8988T (cell line): ENCODE results near the gene TRHDE.

Source experiments
- DNase-seq: peaks from one replicate; pipeline ENCODE4 v3.0.0; 2011

TRHDE gene, protein sequence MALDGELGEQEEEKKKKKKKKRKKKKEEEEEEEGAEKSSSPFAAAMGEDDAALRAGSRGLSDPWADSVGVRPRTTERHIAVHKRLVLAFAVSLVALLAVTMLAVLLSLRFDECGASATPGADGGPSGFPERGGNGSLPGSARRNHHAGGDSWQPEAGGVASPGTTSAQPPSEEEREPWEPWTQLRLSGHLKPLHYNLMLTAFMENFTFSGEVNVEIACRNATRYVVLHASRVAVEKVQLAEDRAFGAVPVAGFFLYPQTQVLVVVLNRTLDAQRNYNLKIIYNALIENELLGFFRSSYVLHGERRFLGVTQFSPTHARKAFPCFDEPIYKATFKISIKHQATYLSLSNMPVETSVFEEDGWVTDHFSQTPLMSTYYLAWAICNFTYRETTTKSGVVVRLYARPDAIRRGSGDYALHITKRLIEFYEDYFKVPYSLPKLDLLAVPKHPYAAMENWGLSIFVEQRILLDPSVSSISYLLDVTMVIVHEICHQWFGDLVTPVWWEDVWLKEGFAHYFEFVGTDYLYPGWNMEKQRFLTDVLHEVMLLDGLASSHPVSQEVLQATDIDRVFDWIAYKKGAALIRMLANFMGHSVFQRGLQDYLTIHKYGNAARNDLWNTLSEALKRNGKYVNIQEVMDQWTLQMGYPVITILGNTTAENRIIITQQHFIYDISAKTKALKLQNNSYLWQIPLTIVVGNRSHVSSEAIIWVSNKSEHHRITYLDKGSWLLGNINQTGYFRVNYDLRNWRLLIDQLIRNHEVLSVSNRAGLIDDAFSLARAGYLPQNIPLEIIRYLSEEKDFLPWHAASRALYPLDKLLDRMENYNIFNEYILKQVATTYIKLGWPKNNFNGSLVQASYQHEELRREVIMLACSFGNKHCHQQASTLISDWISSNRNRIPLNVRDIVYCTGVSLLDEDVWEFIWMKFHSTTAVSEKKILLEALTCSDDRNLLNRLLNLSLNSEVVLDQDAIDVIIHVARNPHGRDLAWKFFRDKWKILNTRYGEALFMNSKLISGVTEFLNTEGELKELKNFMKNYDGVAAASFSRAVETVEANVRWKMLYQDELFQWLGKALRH

DNA sequence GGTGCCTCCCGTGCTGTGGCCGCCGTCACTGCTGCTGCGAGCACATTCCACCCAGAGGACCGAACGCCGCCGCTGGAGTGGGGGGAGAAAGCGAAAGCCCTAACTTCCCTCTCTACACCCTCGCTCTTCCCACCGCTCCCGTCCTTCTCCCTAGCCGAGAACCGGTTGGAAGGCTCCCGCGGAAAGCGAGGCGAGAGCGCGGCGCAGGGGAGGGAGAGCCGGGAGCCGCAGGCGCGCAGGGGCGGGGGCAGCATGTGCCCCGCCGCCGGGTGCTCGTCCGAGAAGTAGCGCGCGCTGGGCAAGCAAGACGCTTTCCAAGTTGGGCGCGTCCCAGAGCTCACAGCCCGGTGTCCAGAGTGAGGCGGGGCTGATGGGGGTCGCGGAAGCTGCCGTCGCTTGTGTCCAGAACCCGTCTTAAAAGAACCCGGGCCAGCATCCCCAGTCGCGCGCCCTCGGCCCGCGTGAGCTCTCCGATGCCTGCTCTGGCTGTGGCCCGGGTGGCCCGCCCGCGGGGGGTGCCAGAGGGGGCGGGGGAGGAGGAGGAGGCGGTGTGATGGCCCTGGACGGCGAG lies at the start of gene TRHDE:
TRHDE (plus strand) TSS at position 280 of the 571 bp plus-strand sequence; CDS start at position 554, 274 bp downstream.
- DNase-seq: no peak

DNA sequence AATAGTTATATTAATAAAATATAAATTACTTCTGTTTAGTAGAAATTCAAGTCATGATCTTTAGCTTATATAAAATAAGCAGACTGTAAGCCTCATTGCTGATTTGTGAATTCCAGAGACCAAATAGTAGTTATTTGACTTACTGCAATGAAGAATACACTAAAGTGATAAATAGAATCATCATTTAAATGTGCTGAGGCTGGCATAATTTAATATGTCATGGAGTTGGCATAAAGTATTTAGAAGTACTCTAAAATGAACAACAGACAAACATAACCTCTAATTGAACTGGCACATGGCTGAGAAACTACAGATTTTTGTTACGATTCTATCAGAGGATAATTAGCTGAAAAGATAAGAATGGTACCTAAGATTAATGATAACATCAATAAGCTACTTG lies 45.7 kb upstream of the TRHDE start:
- no peak for DNase-seq

DNA sequence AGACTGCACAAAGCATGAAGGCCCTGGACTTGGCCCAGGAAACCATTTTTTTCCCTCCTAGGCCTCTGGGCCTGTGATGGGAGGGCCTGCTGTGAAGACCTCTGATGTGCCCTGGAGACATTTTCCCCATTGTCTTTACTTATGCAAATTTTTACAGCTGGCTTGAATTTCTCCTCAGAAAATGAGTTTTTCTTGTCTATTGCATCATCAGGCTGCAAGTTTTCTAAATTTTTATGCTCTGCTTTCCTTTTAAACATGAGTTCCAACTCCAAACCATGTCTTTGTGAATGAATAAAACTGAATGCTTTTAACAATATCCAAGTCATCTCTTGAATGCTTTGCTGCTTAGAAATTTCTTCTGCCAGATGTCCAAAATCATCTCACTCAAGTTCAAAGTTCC lies 43.7 kb upstream of the TRHDE start:
- no peak for DNase-seq

DNA sequence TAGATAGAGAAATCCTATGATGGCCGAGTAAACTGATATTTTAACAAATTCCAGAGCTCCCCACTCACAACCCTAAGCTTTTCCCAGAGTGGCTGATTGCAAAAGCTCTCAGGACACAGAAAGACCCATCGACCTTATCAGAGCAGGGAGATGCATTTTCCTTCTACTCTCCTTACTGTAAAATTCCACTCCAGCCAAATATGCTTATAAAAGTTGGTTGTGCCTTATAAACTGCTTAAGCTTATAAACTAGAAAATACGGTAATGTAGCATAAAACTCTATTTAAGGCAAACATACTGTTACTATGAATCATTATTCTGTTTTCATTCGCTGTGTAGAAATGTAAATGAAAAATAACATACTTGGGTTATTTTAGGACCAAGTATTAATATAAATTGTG lies 41.6 kb upstream of the TRHDE start:
- DNase-seq: no peak

DNA sequence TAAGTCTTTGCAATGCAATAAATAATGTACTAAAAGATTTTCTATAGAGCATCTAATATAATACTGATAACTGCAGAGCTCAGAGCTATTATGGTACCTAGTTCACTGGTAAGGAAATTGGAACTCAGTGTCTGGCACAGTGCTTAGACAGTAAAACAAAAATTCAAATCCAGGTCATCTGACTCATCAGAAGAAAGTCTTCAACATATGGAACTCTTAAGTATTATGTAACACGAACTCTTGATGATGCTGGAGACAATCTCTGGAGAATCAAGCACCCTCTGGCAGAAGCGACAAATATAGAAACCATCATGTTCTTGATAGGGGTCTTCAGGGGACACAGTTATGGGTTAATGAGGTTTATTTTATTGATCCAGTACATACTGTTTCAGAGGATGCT lies 37.3 kb upstream of the TRHDE start:
- no peak for DNase-seq

DNA sequence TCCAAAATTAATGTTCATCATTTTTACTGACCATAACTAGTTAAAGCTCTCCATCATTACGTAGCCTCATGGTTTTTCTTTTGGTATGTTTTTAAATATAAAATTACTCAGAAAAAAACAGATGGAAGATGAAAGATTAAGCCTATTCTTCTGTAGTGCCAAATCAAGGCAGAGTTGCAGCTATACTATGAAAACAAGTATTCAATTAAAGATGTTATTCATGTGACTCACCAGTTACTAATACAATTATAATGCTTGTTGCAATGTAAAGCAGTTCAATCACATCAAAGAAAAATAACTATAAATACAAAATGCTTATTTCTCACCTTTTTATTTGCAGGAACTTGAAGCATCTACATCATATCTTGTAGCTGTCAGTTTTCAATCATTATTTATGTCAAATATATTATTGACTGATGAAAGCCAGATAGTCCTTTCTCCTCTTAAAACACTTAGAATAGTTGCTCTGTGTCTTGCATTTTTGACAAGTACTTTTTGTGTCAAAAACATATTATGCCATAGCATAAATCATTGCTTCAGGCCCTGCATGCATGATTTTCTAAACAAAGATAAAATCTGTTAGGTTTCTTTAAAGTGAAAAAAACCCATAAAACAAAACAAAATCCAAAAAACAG lies 36.0 kb upstream of the TRHDE start:
- no peak for DNase-seq

DNA sequence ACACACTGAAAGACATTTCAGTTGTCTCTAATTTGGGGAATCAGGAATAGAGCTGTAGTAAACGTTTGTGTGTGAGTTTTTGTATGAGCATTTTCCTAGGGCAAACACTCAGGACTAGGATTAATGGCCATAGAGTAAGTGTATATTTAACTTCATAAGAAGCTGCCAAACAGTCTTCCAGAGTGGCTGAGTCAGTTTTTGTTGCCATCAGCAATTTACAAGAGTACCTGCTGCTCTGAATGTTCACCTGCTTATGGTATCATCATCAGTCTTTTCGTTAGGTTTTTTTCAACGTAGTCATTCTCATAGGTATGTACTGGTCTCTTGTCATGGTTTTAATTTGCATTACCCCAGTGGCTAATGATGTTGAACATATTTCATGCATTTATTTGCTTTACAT lies 30.6 kb upstream of the TRHDE start:
- no peak for DNase-seq

DNA sequence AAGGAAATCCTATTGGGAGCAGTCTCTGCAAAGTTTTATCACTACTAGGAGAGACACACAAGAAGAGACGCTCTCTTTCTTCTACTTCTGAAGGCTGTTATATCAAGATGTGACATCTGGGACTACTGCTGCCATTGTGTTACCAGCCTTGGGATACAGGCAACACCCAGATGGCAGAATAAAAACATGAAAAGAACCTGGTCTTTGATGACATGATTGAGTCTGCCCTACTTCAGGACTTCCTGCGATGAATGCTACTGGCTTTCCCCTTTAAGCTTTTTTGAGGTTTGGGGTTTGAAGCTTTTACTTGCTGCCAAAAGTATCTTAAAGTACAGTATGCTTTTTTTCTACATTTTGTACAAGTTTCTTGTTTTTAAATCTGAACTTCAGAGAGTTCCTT lies 29.2 kb upstream of the TRHDE start:
- DNase-seq: no peak

DNA sequence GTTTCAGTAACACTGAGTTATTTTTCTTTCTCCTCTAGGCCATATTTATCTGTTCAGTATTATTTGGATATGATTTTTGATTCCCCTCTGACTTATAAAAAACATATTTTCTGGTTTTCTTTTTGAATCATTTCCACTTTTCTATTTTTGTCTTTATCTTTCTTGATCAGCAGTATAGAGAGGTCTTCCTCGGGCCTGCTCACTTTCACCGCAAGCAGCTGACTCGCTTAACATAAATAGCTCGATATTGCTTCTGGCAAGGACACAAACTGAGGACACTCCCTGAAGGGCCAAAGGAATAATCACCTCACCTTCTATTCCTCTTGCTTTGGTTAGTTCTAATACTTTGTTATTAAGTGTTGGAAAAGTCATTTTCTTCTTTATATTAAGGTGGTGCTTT lies 25.8 kb upstream of the TRHDE start:
- DNase-seq: no peak

DNA sequence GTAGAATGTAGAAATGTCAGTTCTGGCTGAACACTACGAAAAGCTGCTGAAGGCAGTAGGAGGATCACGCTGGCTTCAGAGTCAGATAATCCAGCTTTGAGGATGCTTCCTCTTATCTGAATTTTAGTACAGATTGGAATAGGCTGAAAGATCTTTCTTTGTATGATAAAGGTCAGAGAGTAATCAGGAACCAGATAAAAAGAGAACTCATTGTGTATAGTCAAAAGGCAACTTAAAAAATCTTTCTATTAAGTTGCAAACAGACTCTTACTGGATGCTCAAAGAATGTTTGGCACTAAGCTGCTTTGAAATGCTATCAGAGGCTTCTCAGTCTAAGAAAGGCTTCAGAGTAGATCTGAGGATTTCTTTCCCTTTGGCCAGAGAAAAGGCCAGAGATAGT lies 21.8 kb upstream of the TRHDE start:
- DNase-seq: no peak

DNA sequence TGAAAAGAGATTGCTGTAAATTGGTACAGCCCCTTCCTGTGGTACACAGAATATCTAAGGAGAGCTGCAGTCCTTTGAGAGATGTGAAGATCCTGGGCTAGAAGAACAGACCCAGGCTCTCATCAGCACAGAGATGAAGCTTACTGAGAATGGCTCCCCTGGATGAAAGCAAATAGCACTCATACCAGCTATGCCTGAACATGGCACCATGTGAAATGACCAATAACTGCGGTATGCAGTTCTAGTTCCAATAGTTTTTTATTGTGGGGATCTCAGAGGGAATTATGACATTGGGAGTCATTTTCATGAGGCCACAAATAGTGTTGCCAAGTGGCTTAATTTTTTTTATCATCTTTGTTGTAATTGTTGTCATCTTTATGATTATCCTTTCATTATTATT lies 15.4 kb upstream of the TRHDE start:
- no peak for DNase-seq

DNA sequence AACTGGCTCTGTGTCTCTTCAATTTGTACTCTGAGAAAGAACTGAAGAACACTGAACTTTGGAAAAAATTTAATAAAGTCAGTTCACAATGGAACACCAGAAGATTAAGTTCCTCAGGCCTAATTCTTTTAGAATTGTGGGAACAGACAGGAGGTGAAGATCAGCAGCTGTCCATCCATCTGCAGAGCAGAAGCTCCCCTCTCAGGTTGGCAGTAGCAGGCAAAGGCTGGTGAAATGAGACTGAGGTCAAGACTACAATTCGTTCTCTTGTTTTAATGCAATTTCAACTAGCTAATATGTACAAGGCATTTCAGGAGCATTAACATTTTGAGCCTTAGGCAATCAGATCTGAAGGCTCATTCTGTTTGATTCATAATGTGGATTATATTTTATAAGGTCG lies 10.3 kb upstream of the TRHDE start:
- no peak for DNase-seq

DNA sequence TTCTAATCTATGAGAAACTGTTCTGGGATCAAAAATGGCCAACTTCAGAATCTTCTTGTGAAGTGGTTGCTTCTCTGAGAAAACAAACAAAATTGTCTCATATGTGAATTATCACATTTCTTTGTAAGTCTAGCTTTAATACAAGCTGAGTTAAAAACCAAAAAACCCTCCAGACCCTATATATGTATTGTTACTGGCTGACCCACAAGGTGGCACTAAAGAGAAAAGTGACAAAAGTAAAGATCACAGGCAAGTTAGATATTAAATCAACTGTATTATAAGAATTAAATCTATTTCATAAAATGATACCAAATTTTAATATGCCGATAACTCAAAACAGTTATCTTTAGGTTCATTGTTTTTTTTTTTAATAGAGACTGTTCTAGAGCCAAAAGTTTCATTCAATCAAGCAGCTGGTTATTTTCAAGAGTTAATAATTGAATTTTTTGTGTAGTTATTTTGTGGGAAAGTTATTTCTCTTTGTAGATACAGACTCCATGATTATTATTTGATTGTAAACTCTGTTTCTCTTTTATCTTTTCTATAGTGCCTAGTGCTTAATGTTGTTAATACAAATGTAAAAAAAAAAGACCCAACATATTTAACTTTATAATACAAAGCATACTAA lies 7.5 kb upstream of the TRHDE start:
- DNase-seq: no peak

DNA sequence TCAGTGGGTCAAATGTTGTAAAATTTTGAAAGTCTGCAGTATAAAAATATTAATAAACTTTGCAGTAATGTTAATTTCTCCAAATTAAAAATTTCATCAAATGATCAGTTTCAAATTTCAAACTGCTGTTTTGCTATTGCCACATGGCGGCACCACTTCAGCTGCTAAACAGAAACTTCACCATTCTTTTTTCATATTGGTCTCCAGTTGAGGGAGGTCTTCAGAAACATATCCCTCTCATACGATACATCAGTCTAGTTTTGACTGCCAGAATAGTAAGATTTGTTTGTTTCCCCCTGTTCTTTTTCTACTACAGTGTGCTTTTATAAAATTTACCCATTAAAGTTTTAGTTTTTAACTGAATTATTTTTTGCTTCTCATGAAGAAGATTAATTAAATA lies 4.2 kb upstream of the TRHDE start:
- no peak for DNase-seq

DNA sequence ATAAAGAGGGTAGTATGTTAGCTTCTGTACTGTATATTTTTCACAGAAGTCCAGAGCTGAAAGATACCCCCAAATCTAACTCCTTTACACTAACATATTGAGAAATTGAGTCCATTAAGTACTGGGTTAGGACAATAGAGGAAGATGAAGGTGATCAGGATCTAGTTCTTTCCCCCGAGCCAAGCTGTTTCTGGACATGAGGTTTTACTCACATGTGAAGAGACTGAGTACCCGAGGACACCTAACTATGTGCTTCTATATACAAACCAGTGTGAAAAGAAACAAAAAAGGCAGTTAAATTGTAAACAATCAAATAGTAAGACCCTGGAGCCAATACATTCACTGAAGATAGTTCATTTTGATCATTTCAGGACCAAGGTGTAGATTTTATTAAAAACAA lies 3.8 kb upstream of the TRHDE start:
- DNase-seq: no peak

DNA sequence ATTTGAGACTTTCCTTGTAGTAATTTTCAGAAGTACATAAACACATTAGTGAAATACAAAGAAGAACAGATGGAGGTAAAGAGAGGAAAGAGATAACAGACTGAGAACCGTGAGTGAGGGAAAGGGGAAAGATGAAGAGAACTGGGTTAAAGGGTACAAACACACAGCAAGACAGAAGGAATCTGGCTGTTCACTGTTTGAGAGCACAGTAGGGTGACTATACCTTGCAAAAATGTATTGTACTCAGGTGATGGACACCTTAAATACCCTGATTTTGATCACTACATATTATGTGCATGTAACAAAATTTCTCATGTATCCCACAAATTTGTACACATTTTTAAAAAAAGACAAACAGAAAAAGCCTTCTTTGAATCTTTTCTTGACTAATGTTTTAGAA lies 2.7 kb upstream of the TRHDE start:
- no peak for DNase-seq

DNA sequence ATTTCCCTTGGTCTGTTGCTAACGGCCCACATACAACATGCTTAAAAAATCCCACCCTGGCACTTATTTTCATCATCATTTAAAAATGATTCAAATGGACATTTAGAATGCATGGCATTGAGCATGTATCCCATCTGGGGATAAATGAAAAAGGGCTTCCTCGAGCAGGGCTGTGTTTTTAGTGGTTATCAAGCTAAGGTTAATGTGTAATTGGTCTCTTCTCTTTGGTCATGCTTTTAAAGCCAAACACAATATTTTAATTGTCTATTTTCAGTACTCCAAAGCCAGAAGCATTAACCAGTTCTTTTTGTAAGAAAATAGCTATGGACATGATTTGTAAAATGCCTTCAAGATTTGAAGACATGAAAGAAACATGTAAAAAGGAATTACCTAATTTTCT lies 1.9 kb upstream of the TRHDE start:
- DNase-seq: no peak

DNA sequence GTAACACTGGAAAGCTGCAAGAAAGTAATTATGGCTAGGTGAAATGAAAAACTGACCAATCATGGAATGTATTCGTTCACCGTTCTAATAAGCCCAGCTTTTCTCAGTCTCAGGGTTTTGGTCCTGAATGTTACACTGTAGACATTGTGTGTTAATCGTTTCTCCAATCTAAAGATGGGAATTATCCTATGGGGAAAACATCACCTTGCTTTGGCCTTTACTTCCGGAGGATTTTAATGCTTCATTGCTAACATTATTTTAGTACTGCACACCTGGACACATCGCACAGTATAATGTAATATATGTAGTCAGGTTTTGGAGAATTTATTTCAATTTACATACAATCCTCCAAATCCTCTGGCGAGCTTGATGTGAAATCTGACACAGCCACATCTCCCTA lies 1.2 kb upstream of the TRHDE start:
- DNase-seq: no peak

DNA sequence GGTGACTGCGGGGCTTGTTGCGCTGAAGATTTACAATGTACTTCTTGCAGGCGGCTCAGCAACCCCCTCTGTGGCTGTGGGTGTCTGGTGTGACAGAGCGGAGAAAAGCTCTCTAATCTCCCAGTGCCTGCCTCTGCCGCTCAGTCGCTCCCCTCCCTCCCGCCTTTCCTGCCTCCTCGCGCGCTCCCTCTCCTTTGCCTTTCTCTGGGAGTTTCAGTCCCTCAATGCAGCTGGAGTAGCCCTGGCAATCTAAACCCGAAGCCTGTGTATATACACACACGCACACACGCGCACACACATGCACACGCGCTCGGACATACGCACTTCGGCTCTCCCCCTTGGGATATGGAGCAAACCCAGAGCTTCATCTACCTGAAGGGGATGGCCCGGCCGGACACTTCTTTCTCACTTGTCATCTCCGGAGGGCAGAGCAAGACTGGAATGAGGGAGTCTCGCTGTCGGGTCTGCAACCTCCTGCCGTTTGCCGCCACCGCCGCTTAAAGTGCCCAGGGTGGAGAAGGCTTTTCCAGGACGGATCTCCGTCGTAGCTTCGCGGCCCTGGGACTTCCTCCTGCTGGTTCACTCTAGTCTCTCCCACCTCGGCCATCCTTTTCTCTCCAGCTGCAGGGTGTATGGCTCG lies 599 bp upstream of the TRHDE start:
- DNase-seq: no peak

DNA sequence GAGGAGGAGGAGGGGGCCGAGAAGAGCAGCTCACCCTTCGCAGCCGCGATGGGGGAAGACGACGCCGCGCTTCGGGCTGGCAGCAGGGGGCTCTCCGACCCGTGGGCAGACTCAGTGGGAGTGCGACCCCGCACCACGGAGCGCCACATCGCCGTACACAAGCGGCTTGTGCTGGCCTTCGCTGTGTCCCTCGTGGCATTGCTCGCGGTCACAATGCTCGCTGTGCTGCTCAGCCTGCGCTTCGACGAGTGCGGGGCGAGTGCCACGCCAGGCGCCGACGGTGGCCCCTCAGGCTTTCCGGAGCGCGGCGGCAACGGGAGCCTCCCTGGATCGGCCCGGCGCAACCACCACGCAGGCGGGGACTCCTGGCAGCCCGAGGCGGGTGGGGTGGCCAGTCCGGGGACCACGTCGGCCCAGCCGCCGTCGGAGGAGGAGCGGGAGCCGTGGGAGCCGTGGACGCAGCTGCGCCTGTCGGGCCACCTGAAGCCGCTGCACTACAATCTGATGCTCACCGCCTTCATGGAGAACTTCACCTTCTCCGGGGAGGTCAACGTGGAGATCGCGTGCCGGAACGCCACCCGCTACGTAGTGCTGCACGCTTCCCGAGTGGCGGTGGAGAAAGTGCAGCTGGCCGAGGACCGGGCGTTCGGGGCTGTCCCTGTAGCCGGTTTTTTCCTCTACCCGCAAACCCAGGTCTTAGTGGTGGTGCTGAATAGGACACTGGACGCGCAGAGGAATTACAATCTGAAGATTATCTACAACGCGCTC lies 745 bp downstream of the TRHDE start:
- DNase-seq: no peak

DNA sequence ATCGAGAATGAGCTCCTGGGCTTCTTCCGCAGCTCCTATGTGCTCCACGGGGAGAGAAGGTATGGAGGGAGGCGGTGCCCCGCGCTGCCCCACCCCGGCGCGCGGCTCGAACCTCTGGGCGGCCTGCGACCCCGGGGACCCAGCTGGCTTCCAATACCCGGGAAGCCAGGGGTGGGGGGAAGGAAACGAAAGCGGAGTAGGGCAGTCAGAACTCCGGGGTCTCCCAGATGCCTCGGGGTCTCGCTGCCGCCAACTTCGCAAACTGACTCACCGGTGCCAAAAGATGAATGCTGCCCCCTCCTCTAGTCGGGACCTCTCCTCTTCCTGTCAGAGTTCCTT lies 1.3 kb downstream of the TRHDE start:
- no peak for DNase-seq
